H1 (cell line): ENCODE results near the gene PRRX2. TPM values are rescaled to one million over a fixed set of nuclear protein-coding genes. Genes with fewer than 3 reads are reported as not detected.

Experiments
- CTCF ChIA-PET: fragments of 300-600 bp; sonication (Branson Sonifier 250); formaldehyde crosslinking; loops from one replicate; lab custom pipeline; 2021; ENCODE audit not compliant: partially characterized antibody; lab: Charles Lee
- POLR2A ChIA-PET: fragments of 300-600 bp; sonication (Branson Sonifier 250); formaldehyde crosslinking; loops from one replicate; lab custom pipeline; 2021; ENCODE audit warnings: inconsistent platforms; ENCODE audit not compliant: partially characterized antibody; lab: Charles Lee
- DNase-seq, 2 experiments: peaks; one replicate each; pipeline versions ENCODE4 v3.0.0 to v3.0.0-alpha.2; 2010 to 2022; ENCODE audit warnings: low spot score in 2 of 2, low read depth in 1 of 2, mixed read lengths in 1 of 2
- FAIRE-seq: peaks from 2 replicates; lab custom pipeline; 2011; peaks lifted over from hg19 to GRCh38; lab: Jason Lieb, UNC
- H2AFZ ChIP-seq: 2 replicates; pipeline ENCODE4 v1.8.1; 2012; ENCODE audit warnings: low read length, inconsistent platforms
- H2AK5ac ChIP-seq: 2 replicates; pipeline ENCODE4 v1.6.1; 2013; ENCODE audit warnings: low read depth, low read length
- H2BK120ac ChIP-seq: replicated peaks from 2 replicates; pipeline ENCODE3; 2013; ENCODE audit warnings: low read depth, low read length, inconsistent platforms
- H2BK12ac ChIP-seq: 2 replicates; pipeline ENCODE4 v1.6.1; 2013; ENCODE audit warnings: low read depth, low read length
- H2BK15ac ChIP-seq: 2 replicates; pipeline ENCODE4 v1.6.1; 2013; ENCODE audit warnings: low read length
- H2BK20ac ChIP-seq: 2 replicates; pipeline ENCODE4 v1.6.1; 2013; ENCODE audit warnings: low read length
- H2BK5ac ChIP-seq: 2 replicates; pipeline ENCODE4 v1.6.1; 2013; ENCODE audit warnings: low read depth, low read length
- H3K14ac ChIP-seq: 2 replicates; pipeline ENCODE4 v1.6.1; 2013; ENCODE audit warnings: inconsistent platforms; ENCODE audit not compliant: insufficient read length
- H3K18ac ChIP-seq: 2 replicates; pipeline ENCODE4 v1.6.1; 2013; ENCODE audit warnings: low read length; ENCODE audit errors: extremely low read depth
- H3K23ac ChIP-seq: 2 replicates; pipeline ENCODE4 v1.6.1; 2013; ENCODE audit warnings: inconsistent platforms; ENCODE audit not compliant: insufficient read length
- H3K23me2 ChIP-seq: 2 replicates; pipeline ENCODE4 v1.6.1; 2013; ENCODE audit warnings: low read depth, low read length
- H3K27ac ChIP-seq: 2 replicates; pipeline ENCODE4 v1.6.1; 2011; ENCODE audit warnings: low read depth, low read length, inconsistent platforms
- H3K27me3 ChIP-seq, 4 experiments: replicated peaks in 1 of 4; 1 replicate in 1 of 4; 2 replicates in 3 of 4; pipeline versions ENCODE4 v1.6.1 to v1.8.1; 2011 to 2013; ENCODE audit warnings: low read length in 3 of 4, mild to moderate bottlenecking in 3 of 4, inconsistent platforms in 2 of 4, mixed read lengths in 2 of 4, moderate library complexity in 1 of 4; ENCODE audit not compliant: control insufficient read depth in 3 of 4, insufficient read depth in 3 of 4; ENCODE audit errors: extremely low read depth in 1 of 4
- H3K36me3 ChIP-seq, 4 experiments: 2 replicates each; pipeline versions ENCODE4 v1.6.1 to v1.8.1; 2011 to 2013; ENCODE audit warnings: mild to moderate bottlenecking in 4 of 4, low read length in 3 of 4, moderate library complexity in 2 of 4, control low read depth in 1 of 4, inconsistent platforms in 1 of 4; ENCODE audit not compliant: insufficient read depth in 4 of 4, control insufficient read depth in 2 of 4
- H3K4ac ChIP-seq: replicated peaks from 2 replicates; pipeline ENCODE3; 2013; ENCODE audit warnings: low read length, low read depth, mixed read lengths, inconsistent platforms; ENCODE audit not compliant: insufficient read length
- H3K4me1 ChIP-seq, 4 experiments: replicated peaks in 1 of 4; 1 replicate in 1 of 4; 2 replicates in 3 of 4; pipeline versions ENCODE4 v1.6.1 to v1.8.1; 2011 to 2013; ENCODE audit warnings: low read length in 3 of 4, inconsistent platforms in 2 of 4, mixed read lengths in 1 of 4; ENCODE audit not compliant: insufficient read depth in 4 of 4, control insufficient read depth in 3 of 4
- H3K4me2 ChIP-seq, 2 experiments: 2 replicates each; pipeline versions ENCODE4 v1.6.1 to v1.8.1; 2011 to 2013; ENCODE audit warnings: low read depth in 2 of 2, low read length in 2 of 2, control low read depth in 1 of 2, inconsistent platforms in 1 of 2, mild to moderate bottlenecking in 1 of 2; ENCODE audit not compliant: insufficient read depth in 1 of 2
- H3K4me3 ChIP-seq, 4 experiments: fragments of 200-600, 300-600 bp in 1 of 4; sonication (generic), shearing (Covaris generic), sonication (Bioruptor Twin) in 1 of 4; 2 replicates each; pipeline versions ENCODE4 v1.5.1 to v1.8.1; 2011 to 2016; ENCODE audit warnings: low read length in 4 of 4, low read depth in 3 of 4, control low read depth in 2 of 4, inconsistent platforms in 2 of 4, mild to moderate bottlenecking in 2 of 4, mixed read lengths in 1 of 4, moderate library complexity in 1 of 4; ENCODE audit not compliant: insufficient read depth in 2 of 4; ENCODE audit errors: extremely low read depth in 1 of 4
- H3K56ac ChIP-seq: replicated peaks from 2 replicates; pipeline ENCODE3; 2013; ENCODE audit warnings: low read depth, mild to moderate bottlenecking, mixed read lengths, low read length, inconsistent platforms; ENCODE audit not compliant: insufficient read length
- H3K79me1 ChIP-seq: 2 replicates; pipeline ENCODE4 v1.6.1; 2013; ENCODE audit warnings: low read depth, low read length, control low read depth
- H3K79me2 ChIP-seq, 2 experiments: 2 replicates each; pipeline versions ENCODE4 v1.6.1 to v1.8.1; 2012 to 2013; ENCODE audit warnings: low read length in 2 of 2, mild to moderate bottlenecking in 2 of 2, inconsistent platforms in 1 of 2; ENCODE audit not compliant: insufficient read depth in 2 of 2, control insufficient read depth in 1 of 2
- H3K9ac ChIP-seq, 4 experiments: replicated peaks in 1 of 4; 1 replicate in 1 of 4; 2 replicates in 3 of 4; pipeline versions ENCODE4 v1.6.1 to v1.8.1; 2011 to 2013; ENCODE audit warnings: low read depth in 3 of 4, low read length in 3 of 4, control low read depth in 2 of 4, mild to moderate bottlenecking in 2 of 4, moderate library complexity in 2 of 4, inconsistent platforms in 1 of 4; ENCODE audit errors: extremely low read depth in 1 of 4
- H3K9me3 ChIP-seq, 2 experiments: 2 replicates each; pipeline versions ENCODE4 v1.6.1 to v1.8.1; 2012 to 2013; ENCODE audit warnings: mild to moderate bottlenecking in 2 of 2, moderate library complexity in 2 of 2, control low read depth in 1 of 2, inconsistent platforms in 1 of 2, low read depth in 1 of 2, low read length in 1 of 2, mixed read lengths in 1 of 2; ENCODE audit not compliant: insufficient read depth in 2 of 2
- H4K20me1 ChIP-seq, 2 experiments: replicated peaks in 1 of 2; 2 replicates each; pipeline versions ENCODE3 to v1.8.1; 2011 to 2013; ENCODE audit warnings: inconsistent platforms in 2 of 2, low read length in 2 of 2, mild to moderate bottlenecking in 1 of 2; ENCODE audit not compliant: insufficient read depth in 2 of 2, control insufficient read depth in 1 of 2
- H4K5ac ChIP-seq: 2 replicates; pipeline ENCODE4 v1.6.1; 2013; ENCODE audit warnings: low read length, low read depth, mixed read lengths, inconsistent platforms; ENCODE audit not compliant: insufficient read length
- H4K8ac ChIP-seq: 2 replicates; pipeline ENCODE4 v1.8.0; 2013; ENCODE audit warnings: mild to moderate bottlenecking, moderate library complexity, low read length, inconsistent platforms; ENCODE audit not compliant: insufficient read depth; ENCODE audit errors: extremely low read depth
- H4K91ac ChIP-seq: replicated peaks from 2 replicates; pipeline ENCODE3; 2013; ENCODE audit warnings: low read length, mixed read lengths, inconsistent platforms; ENCODE audit not compliant: insufficient read length
- EZH2 ChIP-seq: fragments of 200-600 bp; sonication (generic); IDR thresholded peaks from 2 replicates; pipeline ENCODE4 v1.7.1; 2012; ENCODE audit warnings: low read depth, mild to moderate bottlenecking, moderate library complexity, low read length, inconsistent platforms; ENCODE audit not compliant: severe bottlenecking
- HDAC6 ChIP-seq: IDR thresholded peaks from one replicate; pipeline ENCODE4 v1.7.1; 2012; ENCODE audit warnings: low read depth, mild to moderate bottlenecking, inconsistent platforms, low read length, moderate library complexity
- KDM5A ChIP-seq: fragments of 200-600 bp; IDR thresholded peaks from 2 replicates; pipeline ENCODE4 v1.7.1; 2012; ENCODE audit warnings: mild to moderate bottlenecking, low read length, inconsistent platforms, mixed read lengths
- MAFK ChIP-seq: IDR thresholded peaks from 2 replicates; pipeline ENCODE4 v1.6.1; 2012; ENCODE audit warnings: low read depth, mild to moderate bottlenecking, improper control_type of control experiment, low read length
- NRF1 ChIP-seq: IDR thresholded peaks from 2 replicates; pipeline ENCODE4 v1.6.1; 2011; ENCODE audit warnings: mild to moderate bottlenecking, low read depth, low read length, improper control_type of control experiment
- PHF8 ChIP-seq: fragments of 200-600 bp; sonication (generic); conservative IDR thresholded peaks from 2 replicates; pipeline ENCODE4 v1.7.1; 2012; ENCODE audit warnings: low read depth, mild to moderate bottlenecking, inconsistent platforms, low read length, moderate library complexity
- WGBS, 2 experiments: shearing (Covaris generic) in 1 of 2; methylation state at CpG; one replicate each; pipeline versions ENCODE4 v1.1.6 to v1.1.7; 2013 to 2015; ENCODE audit warnings: low lambda C conversion rate in 2 of 2, mixed read lengths in 2 of 2, inconsistent platforms in 1 of 2, low coverage in 1 of 2, missing lambda C conversion rate in 1 of 2; ENCODE audit not compliant: insufficient replicate concordance in 2 of 2, insufficient coverage in 1 of 2, insufficient read length in 1 of 2; ENCODE audit errors: extremely low coverage in 1 of 2, missing lambda C conversion rate in 1 of 2; 5-methylcytosine and 5-hydroxymethylcytosine counted together
- polyA plus RNA-seq, 7 experiments: library from polyadenylated mRNA; depleted of rRNA in 3 of 7; stranded (reverse) in 5 of 7; unstranded in 2 of 7; fragments of >200 nt in 5 of 7; fragments of 200-250 nt in 2 of 7; gene quantifications; 1 replicate in 5 of 7; 2 replicates in 1 of 7; 4 replicates in 1 of 7; pipeline versions ENCODE4 v1.2.1 to v1.2.3, GENCODE V29; 2011 to 2013; ENCODE audit warnings: missing spikeins in 2 of 7, mixed read lengths in 2 of 7
- total RNA-seq: library from RNA; stranded (reverse); fragmentation: NEBNext Ultra II Directional; extraction: Animal tissue kit (Norgen Biotek cat#: 25700); gene quantifications from 2 replicates; pipeline ENCODE4 v1.2.1, GENCODE V29; 2021
- TF ChIP-seq, protein P1 (sequence below): IDR thresholded peaks from 2 replicates; pipeline ENCODE4 v1.6.1; 2012; ENCODE audit warnings: inconsistent platforms

The PRRX2 gene
- total and polyA plus RNA-seq, 2 of the 8 experiments (the other 6 are each of a cell fraction or from before 2014, with no cell fraction given) = 5.8 to 9.2 TPM

DNA sequence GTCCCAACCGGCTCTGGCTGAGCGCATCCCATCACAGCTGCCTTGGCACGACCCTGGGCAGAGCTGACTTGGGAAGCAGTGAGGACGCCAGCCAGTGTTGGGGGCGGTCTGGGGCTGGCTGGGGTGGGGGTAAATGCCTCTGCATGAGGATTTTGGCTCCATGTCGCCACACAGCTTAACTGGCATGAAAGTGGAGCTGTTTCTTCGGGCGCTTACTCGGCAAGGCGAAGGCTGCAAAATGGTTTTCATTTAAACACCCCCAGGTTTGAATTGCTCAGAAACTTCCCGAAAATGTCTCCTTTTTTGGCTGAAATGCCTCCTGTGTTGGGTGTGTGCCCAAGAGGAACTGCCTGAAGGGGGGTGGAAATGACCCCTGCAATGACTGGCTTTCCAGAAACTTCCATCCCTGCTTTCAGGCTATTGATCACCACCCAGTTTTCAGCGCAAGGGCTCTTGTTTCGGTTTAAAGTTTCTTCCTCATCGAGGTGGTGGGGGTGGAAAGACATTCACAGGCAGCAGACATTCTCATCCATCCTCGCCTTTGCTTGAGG is 49.1 kb downstream of the PRRX2 start:
- H2BK5ac ChIP-seq = no peak overlapping the region
- H4K5ac ChIP-seq = no peak overlapping the region
- DNase-seq (no peak), FAIRE-seq (no peak)
- H3K4ac ChIP-seq = no peak overlapping the region
- H2BK20ac ChIP-seq = no peak overlapping the region
- no peak overlapping the region for H3K4me2 ChIP-seq
- peaks cover 0 to 9% (median 0%) of the 10 kb centered on the region in 4 experiments; a peak in 2 of 7 replicates for H3K4me1 ChIP-seq
- H3K9me3 ChIP-seq = no peaks in the 10 kb centered on the region
- no peak overlapping the region for H4K8ac ChIP-seq
- TF ChIP-seq PHF8 (no peak), MAFK (no peak), HDAC6 (no peak), KDM5A (no peak), EZH2 (no peak), NRF1 (no peak)
- TF ChIP-seq, protein P1, sequence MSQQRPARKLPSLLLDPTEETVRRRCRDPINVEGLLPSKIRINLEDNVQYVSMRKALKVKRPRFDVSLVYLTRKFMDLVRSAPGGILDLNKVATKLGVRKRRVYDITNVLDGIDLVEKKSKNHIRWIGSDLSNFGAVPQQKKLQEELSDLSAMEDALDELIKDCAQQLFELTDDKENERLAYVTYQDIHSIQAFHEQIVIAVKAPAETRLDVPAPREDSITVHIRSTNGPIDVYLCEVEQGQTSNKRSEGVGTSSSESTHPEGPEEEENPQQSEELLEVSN = no peak
- ChIA-PET POLR2A (no interaction called here), CTCF (interaction anchor here (0.5 to 2.3 kb wide), 5 partner anchors 9 to 72 kb away, joined by 3 to 11 read pairs (median 3); partner anchors contain the start of gene ASB6)
- H3K9ac ChIP-seq = no peak overlapping the region
- no peak overlapping the region for H3K4me3 ChIP-seq
- no peak overlapping the region for H3K18ac ChIP-seq
- WGBS, 2 experiments = 90% methylated on average over 12 of the region's 15 CpGs; no CpG with 5 or more reads in 1 of the 2 experiments
- no peak overlapping the region for H3K56ac ChIP-seq
- H2BK120ac ChIP-seq = no peak overlapping the region
- no peak overlapping the region; the same call in 1 of the 2 replicates for H2BK12ac ChIP-seq
- no peaks in the 10 kb centered on the region for H4K20me1 ChIP-seq
- no peaks in the 10 kb centered on the region for H3K23me2 ChIP-seq
- H2BK15ac ChIP-seq = no peak overlapping the region
- H4K91ac ChIP-seq = no peak overlapping the region
- no peak overlapping the region for H2AK5ac ChIP-seq
- H3K79me2 ChIP-seq = no peaks in the 10 kb centered on the region
- no peak overlapping the region for H3K23ac ChIP-seq
- H3K27me3 ChIP-seq = peaks cover 0 to 4% (median 0%) of the 10 kb centered on the region in 4 experiments; a peak in 1 of 7 replicates
- no peak overlapping the region for H3K27ac ChIP-seq
- no peaks in the 10 kb centered on the region for H3K36me3 ChIP-seq
- no peak overlapping the region for H3K14ac ChIP-seq
- H2AFZ ChIP-seq = no peak overlapping the region
- H3K79me1 ChIP-seq = no peaks in the 10 kb centered on the region
